WERI-Rb-1 (cell line): Measurements from ENCODE around the gene FAM240A.

Experiments used
- DNase-seq: peaks from one replicate; pipeline ENCODE4 v3.0.0-alpha.2; 2020
- H3K27ac ChIP-seq: fragments of 250-450 bp; sonication (Bioruptor Pico); 2 replicates; pipeline ENCODE4 v1.5.1; 2020; ENCODE audit warnings: mild to moderate bottlenecking, moderate library complexity
- H3K27me3 ChIP-seq: fragments of 250-450 bp; sonication (Bioruptor Pico); 2 replicates; pipeline ENCODE4 v1.5.1; 2021; ENCODE audit warnings: mild to moderate bottlenecking, low read depth, moderate library complexity; ENCODE audit not compliant: insufficient read depth, severe bottlenecking
- H3K36me3 ChIP-seq: fragments of 250-450 bp; sonication (Bioruptor Pico); 2 replicates; pipeline ENCODE4 v1.5.1; 2020; ENCODE audit warnings: mild to moderate bottlenecking, moderate library complexity
- H3K4me3 ChIP-seq: 2 replicates; pipeline ENCODE4 v1.5.1; 2011; ENCODE audit warnings: low read depth, mild to moderate bottlenecking, control low read depth, low read length
- H3K9me3 ChIP-seq: fragments of 250-450 bp; sonication (Bioruptor Pico); 2 replicates; pipeline ENCODE4 v1.5.1; 2021; ENCODE audit warnings: mild to moderate bottlenecking, moderate library complexity; ENCODE audit not compliant: severe bottlenecking
- CTCF ChIP-seq: IDR thresholded peaks from 2 replicates; pipeline ENCODE4 v1.5.1; 2011; ENCODE audit warnings: low read depth, mild to moderate bottlenecking, control low read depth, inconsistent platforms, low read length

The FAM240A gene

GRCh38 chr3:46612324-46612723, at the start of gene FAM240A:
Gene FAM240A, plus strand, starts transcription at chr3:46612525. Its CDS starts 159 bp downstream, at chr3:46612684.
- Histone ChIP-seq H3K9me3 (no peaks in the 10 kb centered on the region), H3K36me3 (no peaks in the 10 kb centered on the region), H3K27ac (no peak within 1 kb of the TSS), H3K27me3 (no peaks in the 10 kb centered on the region), H3K4me3 (no peak within 1 kb of the TSS)
- no peak for DNase-seq
- TF ChIP-seq CTCF, result no peak

GRCh38 chr3:46564190-46565021, 47.9 kb upstream of the FAM240A start:
- no peak for DNase-seq
- no peak overlapping the region for H3K27ac ChIP-seq

GRCh38 chr3:46565077-46565476, 47.2 kb upstream of the FAM240A start:
- no peak for TF ChIP-seq CTCF
- no peaks in the 10 kb centered on the region for H3K9me3 ChIP-seq
- H3K27ac ChIP-seq, result no peak overlapping the region
- no peaks in the 10 kb centered on the region for H3K27me3 ChIP-seq
- peak; percentile 17 for DNase-seq
- H3K36me3 ChIP-seq, result no peaks in the 10 kb centered on the region
- H3K4me3 ChIP-seq, result no peak overlapping the region

More at GRCh38 chr3:46564190-46565021, 47.9 kb upstream of the FAM240A start:
- no peak for TF ChIP-seq CTCF
- H3K27me3 ChIP-seq, result no peaks in the 10 kb centered on the region
- H3K9me3 ChIP-seq, result no peaks in the 10 kb centered on the region
- no peak overlapping the region for H3K4me3 ChIP-seq
- H3K36me3 ChIP-seq, result no peaks in the 10 kb centered on the region

- Histone ChIP-seq H3K27ac (no peak overlapping the region), H3K9me3 (no peaks in the 10 kb centered on the region), H3K27me3 (no peaks in the 10 kb centered on the region), H3K4me3 (peak overlapping the region; percentile 46), H3K36me3 (no peaks in the 10 kb centered on the region)
- DNase-seq, result peak; percentile 11
- TF ChIP-seq CTCF, result 0 out of 2 replicates have a peak, but pooled peaks have one; percentile 8
These were observed 46.7 kb upstream of the FAM240A start for GRCh38 chr3:46565607-46566039.

- Histone ChIP-seq H3K4me3 (peak within 1 kb of the TSS; percentile 46), H3K36me3 (no peaks in the 10 kb centered on the region), H3K27me3 (no peaks in the 10 kb centered on the region), H3K27ac (no peak within 1 kb of the TSS), H3K9me3 (no peaks in the 10 kb centered on the region)
- DNase-seq, result peak; percentile 12
- TF ChIP-seq CTCF, result no peak
These were observed 46.2 kb upstream of the FAM240A start, which contains the start of gene LRRC2 for GRCh38 chr3:46566040-46566641. Gene LRRC2, minus strand, starts transcription at chr3:46566302. Its CDS starts 14,711 bp downstream, at chr3:46551591.
